IPS-18a (cell line): ENCODE measurements around the gene ABCB6.

Source experiments
- H3K27ac ChIP-seq: one replicate; pipeline ENCODE4 v1.5.1; 2013; ENCODE audit warnings: low read length
- H3K27me3 ChIP-seq: one replicate; pipeline ENCODE4 v1.6.1; 2013; ENCODE audit warnings: mild to moderate bottlenecking, low read length; ENCODE audit not compliant: control insufficient read depth, insufficient read depth
- H3K36me3 ChIP-seq: one replicate; pipeline ENCODE4 v1.6.1; 2013; ENCODE audit warnings: low read depth, low read length; ENCODE audit not compliant: control insufficient read depth
- H3K4me1 ChIP-seq: one replicate; pipeline ENCODE4 v1.6.1; 2013; ENCODE audit warnings: low read depth, low read length; ENCODE audit not compliant: control insufficient read depth
- H3K4me3 ChIP-seq: one replicate; pipeline ENCODE4 v1.5.1; 2013; ENCODE audit warnings: low read length
- H3K9ac ChIP-seq: one replicate; pipeline ENCODE4 v1.6.1; 2013; ENCODE audit warnings: mild to moderate bottlenecking, low read length, moderate library complexity
- H3K9me3 ChIP-seq: one replicate; pipeline ENCODE4 v1.6.1; 2013; ENCODE audit warnings: low read depth, low read length; ENCODE audit not compliant: control insufficient read depth

Gene ABCB6

GRCh38 chr2:219219784-219220532 is 1.2 kb upstream of the ABCB6 start:
- peak overlapping the region; percentile 83 for H3K4me3 ChIP-seq
- no peaks in the 10 kb centered on the region for H3K9me3 ChIP-seq
- no peak overlapping the region for H3K27ac ChIP-seq
- H3K27me3 ChIP-seq: no peaks in the 10 kb centered on the region
- peaks cover 26% of the 10 kb centered on the region for H3K36me3 ChIP-seq
- peaks cover 6% of the 10 kb centered on the region for H3K4me1 ChIP-seq
- H3K9ac ChIP-seq: peak overlapping the region; percentile 67

DNA sequence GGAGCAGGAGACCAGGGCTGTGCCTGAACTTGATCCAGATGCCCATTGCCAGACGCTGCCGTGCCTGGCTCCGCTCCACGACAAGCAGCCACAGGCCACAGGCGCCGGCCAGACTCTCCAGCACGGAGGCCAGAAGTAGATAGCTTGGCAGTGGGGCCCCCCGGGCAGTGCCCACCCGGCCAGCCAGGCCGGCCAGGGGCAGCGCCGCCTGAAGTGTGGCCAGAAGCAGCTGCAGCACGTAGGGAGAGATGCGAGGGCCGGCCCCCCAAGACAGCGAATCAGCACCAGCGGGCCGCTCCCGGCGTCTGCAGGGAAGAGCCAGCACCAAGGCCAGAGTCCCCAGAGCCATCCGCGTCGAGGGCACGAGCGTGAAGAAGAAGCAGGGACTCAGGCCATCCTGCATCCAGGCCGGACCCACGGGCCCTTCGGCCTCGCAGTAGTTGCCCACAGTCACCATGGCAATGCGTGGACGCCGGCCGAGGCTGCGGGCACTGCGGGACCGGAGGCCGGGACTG is 484 bp downstream of the ABCB6 start:
- H3K9ac ChIP-seq: peak overlapping the region; percentile 67
- peaks cover 25% of the 10 kb centered on the region for H3K36me3 ChIP-seq
- H3K4me3 ChIP-seq: peak overlapping the region; percentile 83
- no peak overlapping the region for H3K27ac ChIP-seq
- no peaks in the 10 kb centered on the region for H3K27me3 ChIP-seq
- H3K9me3 ChIP-seq: no peaks in the 10 kb centered on the region
- peaks cover 6% of the 10 kb centered on the region for H3K4me1 ChIP-seq

GRCh38 chr2:219216535-219216915 is 2.2 kb downstream of the ABCB6 start:
- Histone ChIP-seq H3K36me3 (peaks cover 25% of the 10 kb centered on the region), H3K9ac (no peak overlapping the region), H3K27ac (no peak overlapping the region), H3K9me3 (no peaks in the 10 kb centered on the region), H3K4me1 (peaks cover 6% of the 10 kb centered on the region), H3K4me3 (no peak overlapping the region), H3K27me3 (no peaks in the 10 kb centered on the region)

DNA sequence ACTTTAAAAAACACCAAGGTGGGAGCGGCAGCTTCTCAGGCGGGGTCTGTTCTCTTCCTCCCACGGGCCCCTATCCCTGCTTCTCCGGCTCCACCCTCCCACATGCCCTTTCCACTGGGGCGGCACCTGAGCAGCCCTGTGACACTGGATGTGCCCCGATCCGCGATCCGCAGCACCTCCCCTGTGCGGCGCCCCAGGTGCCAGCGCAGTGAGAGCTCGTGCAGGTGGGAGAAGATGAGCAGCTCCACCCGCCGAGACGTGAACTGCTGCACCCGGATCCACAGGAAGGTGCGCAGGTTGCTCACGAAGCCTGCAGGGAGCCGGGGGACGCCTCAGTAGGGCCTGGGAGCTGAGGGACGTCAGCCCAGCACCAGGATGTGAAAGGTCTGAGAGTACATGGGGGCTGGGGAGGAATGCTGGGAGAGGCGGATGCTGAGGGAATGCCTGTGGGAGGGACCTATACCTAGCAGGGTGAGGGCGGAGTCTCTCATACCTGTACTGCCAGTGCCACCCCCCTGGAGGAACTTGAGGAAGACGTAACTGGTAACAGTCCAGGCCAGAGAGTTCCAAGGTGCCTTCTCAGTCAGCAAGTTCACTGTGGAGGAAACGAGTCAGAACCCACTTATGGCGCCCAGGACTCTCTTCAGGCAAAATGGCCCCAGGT is 2.8 kb downstream of the ABCB6 start:
- Histone ChIP-seq H3K4me3 (no peak overlapping the region), H3K27ac (no peak overlapping the region), H3K27me3 (no peaks in the 10 kb centered on the region), H3K36me3 (peaks cover 27% of the 10 kb centered on the region), H3K4me1 (peaks cover 6% of the 10 kb centered on the region), H3K9ac (no peak overlapping the region), H3K9me3 (no peaks in the 10 kb centered on the region)

DNA sequence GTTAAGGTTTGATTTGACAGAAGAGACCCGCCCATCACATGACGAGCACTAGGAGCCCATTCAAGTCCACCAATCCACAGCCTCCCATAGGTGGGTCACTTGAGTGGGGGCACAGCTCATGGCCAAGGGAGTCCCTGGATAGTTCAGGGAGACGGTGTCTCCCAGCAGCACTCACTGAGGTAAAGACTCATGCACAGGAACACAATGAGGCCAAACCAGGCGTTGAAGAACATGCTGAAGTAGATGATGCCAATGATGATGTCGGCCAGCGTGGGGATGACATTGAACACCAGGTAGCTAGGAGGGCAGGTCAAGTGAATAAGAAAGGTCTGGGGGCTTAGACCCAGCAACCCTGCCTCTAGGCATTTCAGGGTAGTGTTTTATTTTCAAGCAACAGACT is 4.0 kb downstream of the ABCB6 start:
- Histone ChIP-seq H3K4me3 (no peak overlapping the region), H3K9ac (no peak overlapping the region), H3K36me3 (peaks cover 39% of the 10 kb centered on the region), H3K27ac (no peak overlapping the region), H3K9me3 (no peaks in the 10 kb centered on the region), H3K4me1 (peaks cover 6% of the 10 kb centered on the region), H3K27me3 (no peaks in the 10 kb centered on the region)

- no peaks in the 10 kb centered on the region for H3K9me3 ChIP-seq
- peaks cover 42% of the 10 kb centered on the region for H3K36me3 ChIP-seq
- H3K27ac ChIP-seq: no peak overlapping the region
- H3K4me1 ChIP-seq: peaks cover 2% of the 10 kb centered on the region
- H3K27me3 ChIP-seq: no peaks in the 10 kb centered on the region
- H3K9ac ChIP-seq: no peak overlapping the region
- no peak overlapping the region for H3K4me3 ChIP-seq
Measured at GRCh38 chr2:219214141-219214540, 4.6 kb downstream of the ABCB6 start.

GRCh38 chr2:219213486-219214071 is 5.2 kb downstream of the ABCB6 start:
- H3K27ac ChIP-seq: no peak overlapping the region
- H3K9ac ChIP-seq: no peak overlapping the region

DNA sequence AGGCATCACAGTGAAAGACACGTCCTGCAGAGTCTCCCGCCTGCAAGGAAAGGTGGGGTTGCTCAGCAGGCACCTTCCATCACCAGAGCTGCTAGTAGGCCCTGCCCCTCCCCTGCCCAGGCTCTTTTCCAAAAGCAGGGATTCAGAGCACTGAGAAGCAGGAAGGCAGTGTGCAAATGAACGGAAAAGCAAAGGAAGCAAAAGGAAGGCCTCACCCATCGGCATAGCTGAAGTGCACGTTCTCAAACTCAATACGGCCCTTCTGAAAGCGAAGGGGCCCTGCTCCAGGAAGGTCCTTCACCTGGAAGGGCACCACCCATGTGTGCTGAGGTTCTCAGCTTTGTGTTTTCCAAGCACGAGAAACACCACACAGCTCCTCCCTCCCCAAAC is 5.7 kb downstream of the ABCB6 start:
- no peaks in the 10 kb centered on the region for H3K9me3 ChIP-seq
- H3K27me3 ChIP-seq: no peaks in the 10 kb centered on the region
- no peak overlapping the region for H3K27ac ChIP-seq
- no peak overlapping the region for H3K4me3 ChIP-seq
- H3K36me3 ChIP-seq: peaks cover 51% of the 10 kb centered on the region
- H3K9ac ChIP-seq: no peak overlapping the region
- H3K4me1 ChIP-seq: no peaks in the 10 kb centered on the region

More at GRCh38 chr2:219213486-219214071, 5.2 kb downstream of the ABCB6 start:
- no peak overlapping the region for H3K4me3 ChIP-seq
- no peaks in the 10 kb centered on the region for H3K9me3 ChIP-seq
- peaks cover 48% of the 10 kb centered on the region for H3K36me3 ChIP-seq
- H3K4me1 ChIP-seq: no peaks in the 10 kb centered on the region
- H3K27me3 ChIP-seq: no peaks in the 10 kb centered on the region

- Histone ChIP-seq H3K4me1 (peaks cover 3% of the 10 kb centered on the region), H3K27ac (no peak overlapping the region), H3K36me3 (peaks cover 51% of the 10 kb centered on the region), H3K9ac (no peak overlapping the region), H3K4me3 (no peak overlapping the region), H3K27me3 (no peaks in the 10 kb centered on the region), H3K9me3 (no peaks in the 10 kb centered on the region)
Measured at GRCh38 chr2:219210886-219211362, 7.8 kb downstream of the ABCB6 start.

- peaks cover 51% of the 10 kb centered on the region for H3K36me3 ChIP-seq
- H3K27ac ChIP-seq: no peak overlapping the region
- no peaks in the 10 kb centered on the region for H3K27me3 ChIP-seq
- H3K4me1 ChIP-seq: peaks cover 3% of the 10 kb centered on the region
- no peaks in the 10 kb centered on the region for H3K9me3 ChIP-seq
- H3K4me3 ChIP-seq: no peak overlapping the region
- H3K9ac ChIP-seq: no peak overlapping the region
Measured at GRCh38 chr2:219210196-219210885, 8.4 kb downstream of the ABCB6 start.
